ACC112 (cell line): ENCODE results near the gene PMPCA.

ENCODE experiments used
- H2AFZ ChIP-seq: fragments of 200-600 bp; sonication (generic); one replicate; pipeline ENCODE4 v1.6.0; 2017; ENCODE audit warnings: antibody characterized with exemption, low read length; ENCODE audit not compliant: unreplicated experiment
- H3K27ac ChIP-seq: fragments of 200-600 bp; sonication (generic); 2 replicates; pipeline ENCODE4 v1.5.1; 2014; ENCODE audit warnings: low read depth, mild to moderate bottlenecking, antibody characterized with exemption, low read length, moderate library complexity
- H3K27me3 ChIP-seq: fragments of 200-600 bp; sonication (generic); 2 replicates; pipeline ENCODE4 v1.6.1; 2014; ENCODE audit warnings: mild to moderate bottlenecking, antibody characterized with exemption, low read length, moderate library complexity, mixed read lengths; ENCODE audit not compliant: insufficient read depth
- H3K36me3 ChIP-seq: fragments of 200-600 bp; sonication (generic); 2 replicates; pipeline ENCODE4 v1.6.1; 2016; ENCODE audit warnings: mild to moderate bottlenecking, antibody characterized with exemption, low read length, moderate library complexity, mixed read lengths; ENCODE audit not compliant: insufficient read depth
- H3K4me1 ChIP-seq: fragments of 200-600 bp; sonication (generic); one replicate; pipeline ENCODE4 v1.6.1; 2016; ENCODE audit warnings: low read length, mixed read lengths; ENCODE audit not compliant: insufficient read depth, unreplicated experiment, control insufficient read depth
- H3K4me3 ChIP-seq: fragments of 200-600 bp; sonication (generic); 2 replicates; pipeline ENCODE4 v1.5.1; 2014; ENCODE audit warnings: mild to moderate bottlenecking, low read depth, low read length
- H3K79me2 ChIP-seq: fragments of 200-600 bp; sonication (generic); one replicate; pipeline ENCODE4 v1.6.0; 2016; ENCODE audit warnings: low read length; ENCODE audit not compliant: control insufficient read depth, unreplicated experiment, insufficient read depth

The PMPCA gene

GRCh38 chr9:136375096-136375495, 35.4 kb upstream of the PMPCA start:
- peaks cover 9% of the 10 kb centered on the region for H3K4me1 ChIP-seq
- no peaks in the 10 kb centered on the region for H3K79me2 ChIP-seq

GRCh38 chr9:136376457-136376856, 34.0 kb upstream of the PMPCA start:
- H3K27me3 ChIP-seq: no peaks in the 10 kb centered on the region
- H3K36me3 ChIP-seq: no peaks in the 10 kb centered on the region
- no peak overlapping the region for H2AFZ ChIP-seq
- no peak overlapping the region for H3K27ac ChIP-seq
- no peak overlapping the region for H3K4me3 ChIP-seq
- H3K79me2 ChIP-seq: no peaks in the 10 kb centered on the region
- H3K4me1 ChIP-seq: peaks cover 9% of the 10 kb centered on the region

More at GRCh38 chr9:136375096-136375495, 35.4 kb upstream of the PMPCA start:
- no peaks in the 10 kb centered on the region for H3K36me3 ChIP-seq
- H2AFZ ChIP-seq: no peak overlapping the region
- H3K27me3 ChIP-seq: no peaks in the 10 kb centered on the region
- no peak overlapping the region for H3K4me3 ChIP-seq
- H3K27ac ChIP-seq: no peak overlapping the region

- H3K4me3 ChIP-seq: no peak overlapping the region
- H3K79me2 ChIP-seq: no peaks in the 10 kb centered on the region
- no peak overlapping the region for H3K27ac ChIP-seq
- H2AFZ ChIP-seq: no peak overlapping the region
- H3K36me3 ChIP-seq: no peaks in the 10 kb centered on the region
- peaks cover 4% of the 10 kb centered on the region for H3K4me1 ChIP-seq
- no peaks in the 10 kb centered on the region for H3K27me3 ChIP-seq
Observed at GRCh38 chr9:136377341-136378169, 32.9 kb upstream of the PMPCA start.

- Histone ChIP-seq H3K27ac (no peak overlapping the region), H3K79me2 (no peaks in the 10 kb centered on the region), H3K36me3 (no peaks in the 10 kb centered on the region), H3K27me3 (no peaks in the 10 kb centered on the region), H3K4me1 (no peaks in the 10 kb centered on the region), H3K4me3 (no peak overlapping the region), H2AFZ (no peak overlapping the region)
Observed at GRCh38 chr9:136378170-136379002, 32.1 kb upstream of the PMPCA start.

- no peaks in the 10 kb centered on the region for H3K4me1 ChIP-seq
- no peak overlapping the region for H3K27ac ChIP-seq
- no peak overlapping the region for H2AFZ ChIP-seq
- H3K36me3 ChIP-seq: no peaks in the 10 kb centered on the region
- H3K4me3 ChIP-seq: no peak overlapping the region
- H3K79me2 ChIP-seq: no peaks in the 10 kb centered on the region
- no peaks in the 10 kb centered on the region for H3K27me3 ChIP-seq
Observed at GRCh38 chr9:136379003-136379287, 31.5 kb upstream of the PMPCA start.

GRCh38 chr9:136379401-136379800, 31.1 kb upstream of the PMPCA start:
- H3K4me3 ChIP-seq: no peak overlapping the region
- no peaks in the 10 kb centered on the region for H3K36me3 ChIP-seq
- no peaks in the 10 kb centered on the region for H3K27me3 ChIP-seq
- no peak overlapping the region for H3K27ac ChIP-seq
- no peaks in the 10 kb centered on the region for H3K79me2 ChIP-seq
- H2AFZ ChIP-seq: no peak overlapping the region
- H3K4me1 ChIP-seq: no peaks in the 10 kb centered on the region

- H3K79me2 ChIP-seq: no peaks in the 10 kb centered on the region
- H2AFZ ChIP-seq: no peak overlapping the region
- no peaks in the 10 kb centered on the region for H3K4me1 ChIP-seq
- no peak overlapping the region for H3K4me3 ChIP-seq
- no peaks in the 10 kb centered on the region for H3K27me3 ChIP-seq
- H3K36me3 ChIP-seq: no peaks in the 10 kb centered on the region
- no peak overlapping the region for H3K27ac ChIP-seq
Observed at GRCh38 chr9:136379891-136380290, 30.6 kb upstream of the PMPCA start.

GRCh38 chr9:136380381-136380780, 30.1 kb upstream of the PMPCA start:
- peaks cover 3% of the 10 kb centered on the region; the same call in 1 of the 2 replicates for H3K36me3 ChIP-seq
- H3K4me1 ChIP-seq: no peaks in the 10 kb centered on the region
- H2AFZ ChIP-seq: no peak overlapping the region
- H3K27me3 ChIP-seq: no peaks in the 10 kb centered on the region
- no peak overlapping the region for H3K27ac ChIP-seq
- no peak overlapping the region for H3K4me3 ChIP-seq
- no peaks in the 10 kb centered on the region for H3K79me2 ChIP-seq

GRCh38 chr9:136381311-136381710, 29.1 kb upstream of the PMPCA start:
- H3K27ac ChIP-seq: no peak overlapping the region
- H3K4me1 ChIP-seq: no peaks in the 10 kb centered on the region
- H3K4me3 ChIP-seq: no peak overlapping the region
- H3K27me3 ChIP-seq: no peaks in the 10 kb centered on the region
- H3K36me3 ChIP-seq: peaks cover 3% of the 10 kb centered on the region; the same call in 1 of the 2 replicates
- H3K79me2 ChIP-seq: no peaks in the 10 kb centered on the region
- H2AFZ ChIP-seq: no peak overlapping the region

GRCh38 chr9:136381966-136382513, 28.4 kb upstream of the PMPCA start:
- Histone ChIP-seq H3K79me2 (no peaks in the 10 kb centered on the region), H2AFZ (no peak overlapping the region), H3K4me3 (no peak overlapping the region), H3K27ac (no peak overlapping the region), H3K36me3 (peaks cover 3% of the 10 kb centered on the region; the same call in 1 of the 2 replicates), H3K27me3 (no peaks in the 10 kb centered on the region), H3K4me1 (no peaks in the 10 kb centered on the region)
